Activated CD4-positive, alpha-beta T cell treated with anti-CD3 and anti-CD28 coated beads, Interleukin-10, Interleukin-2, amounts not matched to agents 100 ng/mL and 50 ng/mL, durations not matched to agents 16 hours and 8 hours (primary cell): ENCODE results near the gene SMYD1.

ENCODE experiments used
- DNase-seq: peaks from one replicate; pipeline ENCODE4 v3.0.0-alpha.2; 2020

The SMYD1 gene

GRCh38 chr2:88123975-88124917 is 56.6 kb downstream of the SMYD1 start:
- no peak for DNase-seq

GRCh38 chr2:88125344-88125923 is 57.8 kb downstream of the SMYD1 start:
- no peak for DNase-seq

GRCh38 chr2:88125924-88126771 is 58.5 kb downstream of the SMYD1 start:
- no peak for DNase-seq

DNA sequence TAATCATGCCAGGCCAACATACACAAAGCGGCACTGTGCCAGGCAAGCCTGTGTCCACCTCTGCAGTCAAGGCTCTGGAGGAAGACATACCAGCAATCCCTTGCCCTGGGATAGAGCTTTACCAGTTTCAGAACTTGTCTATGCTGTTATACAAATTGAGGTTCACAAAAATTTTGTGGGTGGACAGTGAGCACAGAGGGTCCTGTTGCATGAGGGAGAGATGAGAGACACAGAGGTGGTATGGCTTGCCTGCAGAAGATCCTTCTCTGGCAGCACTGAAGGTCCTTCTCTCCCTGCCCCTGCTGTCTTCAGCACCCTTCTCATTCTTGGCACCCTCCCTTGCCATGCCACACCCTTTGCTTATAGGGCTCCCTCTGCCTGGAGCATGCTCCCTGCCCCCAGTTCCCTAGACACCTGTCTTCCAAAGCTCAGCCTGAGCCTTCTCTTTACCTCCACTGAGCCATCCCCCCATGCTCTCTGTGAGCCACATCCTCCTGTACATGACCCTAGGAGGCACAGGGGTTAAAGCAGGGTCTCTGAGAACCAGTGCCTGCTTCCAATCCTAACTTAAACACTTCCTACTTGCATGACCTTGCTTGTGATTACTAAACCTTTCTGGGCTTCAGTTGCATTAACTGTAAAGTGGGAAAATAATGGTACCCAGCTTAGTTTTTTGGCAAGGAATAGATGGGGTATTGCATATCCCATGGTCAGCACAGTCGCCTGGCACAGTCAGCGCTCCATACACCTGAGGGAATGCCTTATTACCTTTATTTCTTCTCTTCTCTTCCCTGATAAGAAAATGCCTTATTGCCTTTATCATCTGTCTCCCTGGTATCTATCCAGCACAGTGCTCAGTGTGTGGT is 59.4 kb downstream of the SMYD1 start:
- DNase-seq = no peak

GRCh38 chr2:88127638-88127887 is 59.9 kb downstream of the SMYD1 start:
- no peak for DNase-seq

GRCh38 chr2:88127888-88128653 is 60.4 kb downstream of the SMYD1 start, which contains the start of gene FABP1:
TSS of gene FABP1 (minus strand) at chr2:88128062. CDS start at chr2:88128017, 45 bp downstream.
- no peak for DNase-seq

- DNase-seq = no peak
These were observed 61.2 kb downstream of the SMYD1 start for GRCh38 chr2:88128654-88129312.

- no peak for DNase-seq
These were observed 61.8 kb downstream of the SMYD1 start for GRCh38 chr2:88129313-88129959.

GRCh38 chr2:88131201-88131998 is 63.8 kb downstream of the SMYD1 start:
- no peak for DNase-seq

DNA sequence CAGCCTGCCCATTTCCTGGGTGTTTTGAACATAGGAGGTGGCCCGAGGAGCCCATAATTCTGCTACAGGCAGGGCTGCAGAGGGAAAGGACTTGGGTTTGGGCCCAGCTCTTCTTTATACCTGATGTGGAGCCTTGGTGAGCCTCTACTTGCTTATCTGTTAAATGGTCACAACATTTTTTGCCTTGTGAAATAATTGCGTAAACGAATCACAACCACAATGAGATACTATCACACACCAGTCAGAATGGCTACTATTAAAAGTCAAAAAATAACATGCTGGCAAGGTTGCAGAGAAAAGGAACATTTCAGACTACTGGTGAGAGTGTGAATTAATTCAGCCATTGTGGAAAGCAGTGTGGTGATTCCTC is 64.4 kb downstream of the SMYD1 start:
- no peak for DNase-seq

GRCh38 chr2:88133875-88134274 is 66.2 kb downstream of the SMYD1 start:
- no peak for DNase-seq

DNA sequence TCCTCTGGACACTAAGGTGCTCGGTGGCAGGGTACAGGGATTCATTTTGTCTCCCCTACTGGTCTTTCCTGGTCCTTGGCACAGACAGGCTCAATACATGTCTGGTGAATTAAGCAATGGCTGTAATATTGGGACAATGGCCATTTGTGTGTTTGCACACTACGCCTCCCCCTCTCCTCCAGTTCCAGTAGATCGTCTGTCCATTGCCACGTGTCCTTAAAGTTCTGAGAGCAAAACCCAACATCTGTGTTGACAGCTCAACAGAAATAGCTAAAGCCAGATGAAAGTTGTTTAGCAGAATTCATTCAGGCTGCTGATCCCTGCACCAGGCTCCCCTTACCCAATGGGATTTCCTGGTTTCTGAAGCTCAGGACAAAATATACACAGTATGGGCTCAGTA is 69.2 kb downstream of the SMYD1 start:
- DNase-seq = no peak

GRCh38 chr2:88137833-88138232 is 70.2 kb downstream of the SMYD1 start:
- DNase-seq = no peak

- DNase-seq = no peak
These were observed 71.6 kb downstream of the SMYD1 start for GRCh38 chr2:88139203-88139702.

- DNase-seq = no peak
These were observed 72.2 kb downstream of the SMYD1 start for GRCh38 chr2:88139804-88140203.

GRCh38 chr2:88141952-88142351 is 74.3 kb downstream of the SMYD1 start:
- DNase-seq = no peak

DNA sequence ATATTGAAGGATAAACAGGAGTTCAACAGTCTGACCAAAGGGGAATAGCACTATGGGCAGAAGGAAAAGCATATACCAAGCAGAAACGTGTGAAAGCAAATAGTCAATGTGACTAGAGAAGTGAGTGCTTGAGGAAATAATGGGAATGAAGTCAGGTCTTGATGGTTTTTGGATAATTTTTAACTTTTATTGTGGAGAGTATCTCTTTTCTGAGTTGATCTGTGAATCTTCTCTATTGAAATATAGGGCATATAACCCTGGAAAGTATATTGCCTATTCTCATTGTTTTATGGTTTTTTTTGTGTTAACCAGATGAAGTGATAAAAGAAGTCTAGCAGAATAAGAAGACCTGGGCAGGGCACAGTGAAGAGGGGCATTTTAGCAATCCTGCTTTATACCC is 76.6 kb downstream of the SMYD1 start:
- DNase-seq = no peak

- no peak for DNase-seq
These were observed 77.4 kb downstream of the SMYD1 start for GRCh38 chr2:88144914-88145497.

DNA sequence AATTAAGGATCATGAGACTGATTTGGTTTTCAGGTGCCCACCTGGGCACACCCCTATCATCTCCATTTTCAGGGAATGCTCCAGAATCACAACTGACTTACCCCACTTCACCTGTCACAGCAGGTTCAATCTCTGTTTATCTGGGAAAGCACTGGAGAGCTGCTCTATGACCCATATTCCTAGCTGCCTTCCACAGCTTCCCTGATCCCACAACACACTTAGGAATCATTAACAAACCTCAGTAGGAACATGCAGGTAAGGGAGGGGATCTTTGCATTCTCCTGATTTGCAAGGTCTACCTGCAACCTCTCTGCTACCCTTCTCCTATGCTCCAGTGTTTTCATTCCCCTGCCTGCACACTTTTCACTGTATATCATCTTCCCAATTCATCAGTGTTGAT is 79.0 kb downstream of the SMYD1 start:
- no peak for DNase-seq
